MV-4-11 (cell line): ENCODE results near the gene DENND1A.

Experiments
- DNase-seq: peaks from one replicate; lab custom pipeline; 2025; lab: John Stamatoyannopoulos, UW

Gene DENND1A

GRCh38 chr9:123684393-123685149 lies 245.4 kb downstream of the DENND1A start:
- no peak for DNase-seq

- no peak for DNase-seq
Measured at GRCh38 chr9:123682746-123683145, 247.2 kb downstream of the DENND1A start.

GRCh38 chr9:123680352-123680751 lies 249.6 kb downstream of the DENND1A start:
- no peak for DNase-seq

GRCh38 chr9:123679330-123679987 lies 250.5 kb downstream of the DENND1A start:
- peak; percentile 56 for DNase-seq

DNA sequence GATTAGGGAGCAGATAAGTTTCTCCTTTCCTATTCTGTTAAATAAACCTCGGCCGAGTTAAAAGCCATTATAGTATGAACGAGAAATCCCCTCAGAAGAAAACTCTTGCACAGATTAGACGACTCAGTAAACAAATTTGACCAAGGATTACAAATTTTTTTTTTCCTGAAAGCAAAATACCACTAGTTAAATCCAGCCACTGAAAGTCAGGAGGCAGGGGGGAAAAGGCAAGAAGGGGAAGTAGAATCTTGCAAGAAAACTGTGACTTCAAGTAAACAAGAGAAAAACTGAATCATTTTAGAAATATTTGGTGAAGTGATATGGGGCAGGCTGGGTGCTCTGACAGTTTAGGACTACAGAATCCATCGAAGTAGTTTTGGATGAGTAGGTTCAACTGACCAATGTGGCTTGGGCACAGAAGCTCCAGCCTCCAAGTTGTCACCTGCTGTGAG lies 251.0 kb downstream of the DENND1A start:
- DNase-seq: peak; percentile 43

GRCh38 chr9:123678038-123678877 lies 251.7 kb downstream of the DENND1A start:
- DNase-seq: no peak

DNA sequence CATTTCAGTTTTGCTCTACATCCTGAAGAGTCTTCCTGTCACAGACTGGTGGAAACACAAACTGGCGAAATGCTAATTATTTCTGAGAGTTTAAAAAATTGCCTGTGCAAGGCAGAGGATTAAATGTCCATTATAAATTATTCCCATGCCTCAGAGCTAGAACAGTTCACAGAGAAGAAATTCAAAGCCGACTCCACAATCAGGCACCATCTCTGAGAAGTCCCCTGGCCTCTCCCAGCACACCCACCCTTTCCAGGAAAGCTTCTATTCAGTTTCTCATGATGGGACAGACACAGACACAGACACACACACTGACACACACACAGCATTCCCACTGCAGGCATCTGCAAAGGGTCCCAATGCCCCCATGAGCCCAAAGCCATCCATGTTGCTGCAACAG lies 253.1 kb downstream of the DENND1A start:
- DNase-seq: no peak

- no peak for DNase-seq
Measured at GRCh38 chr9:123669346-123669745, 260.6 kb downstream of the DENND1A start.

DNA sequence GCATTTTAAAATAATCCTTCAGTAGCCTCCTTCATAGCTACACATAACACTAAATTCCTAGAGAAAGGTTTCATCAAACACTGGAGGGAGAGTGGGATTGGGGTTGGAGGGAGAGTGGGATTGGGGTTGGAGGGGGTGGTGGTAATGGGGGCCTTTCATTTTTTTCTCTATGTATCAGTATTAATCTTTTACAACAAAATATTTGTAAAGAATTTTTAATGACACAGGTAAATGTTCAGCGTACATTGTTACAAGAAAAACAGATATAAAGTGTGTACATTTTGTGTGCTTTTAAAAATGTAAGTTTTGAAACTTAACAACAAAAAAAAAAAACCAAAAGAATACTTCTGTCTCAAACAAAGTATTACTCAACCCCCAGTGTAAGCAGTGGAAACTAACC lies 266.4 kb downstream of the DENND1A start:
- no peak for DNase-seq

GRCh38 chr9:123662057-123662776 lies 267.7 kb downstream of the DENND1A start:
- DNase-seq: peak; percentile 93

GRCh38 chr9:123660691-123661466 lies 269.0 kb downstream of the DENND1A start:
- DNase-seq: peak; percentile 84

- no peak for DNase-seq
Measured at GRCh38 chr9:123659358-123659757, 270.6 kb downstream of the DENND1A start.

- DNase-seq: peak; percentile 80
Measured at GRCh38 chr9:123658792-123659191, 271.1 kb downstream of the DENND1A start.

DNA sequence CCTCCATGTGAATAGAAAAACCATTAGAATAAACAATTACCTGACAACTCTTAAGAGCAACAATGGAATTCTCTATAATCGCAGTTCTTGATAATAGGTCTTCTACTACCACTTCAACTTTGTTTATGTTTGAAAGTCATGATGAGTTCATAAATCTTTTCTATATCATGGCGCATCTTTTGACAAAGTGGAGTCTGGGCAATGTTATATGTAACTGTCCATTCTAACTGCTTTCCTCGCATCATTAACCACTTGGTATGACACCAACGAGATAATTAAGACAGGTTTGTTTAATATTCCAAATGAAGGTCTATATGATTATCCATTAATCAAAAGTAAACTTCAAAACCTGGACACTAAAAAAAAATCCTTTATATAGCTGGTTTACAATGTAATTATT lies 272.0 kb downstream of the DENND1A start:
- no peak for DNase-seq

DNA sequence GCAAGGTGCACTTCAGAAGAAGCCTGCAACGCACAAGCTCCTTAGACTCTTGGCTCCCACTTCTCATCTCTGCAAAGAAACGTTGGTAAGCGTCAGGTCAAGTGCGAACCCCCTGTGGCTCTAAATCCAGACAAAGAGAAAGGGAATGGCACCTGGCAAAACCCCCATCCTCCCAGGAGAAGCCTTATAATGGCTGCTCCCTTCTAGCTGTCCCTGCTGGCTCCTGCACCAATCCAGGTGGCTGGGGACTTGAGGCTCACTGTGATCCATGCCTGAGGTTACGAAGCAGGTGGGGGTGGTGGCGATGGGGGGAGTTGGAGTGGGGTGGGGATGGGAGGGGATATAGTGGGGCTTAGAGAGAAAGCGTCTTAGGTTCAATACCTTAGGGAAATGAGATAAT lies 272.8 kb downstream of the DENND1A start:
- no peak for DNase-seq

GRCh38 chr9:123656565-123656964 lies 273.4 kb downstream of the DENND1A start:
- DNase-seq: no peak

DNA sequence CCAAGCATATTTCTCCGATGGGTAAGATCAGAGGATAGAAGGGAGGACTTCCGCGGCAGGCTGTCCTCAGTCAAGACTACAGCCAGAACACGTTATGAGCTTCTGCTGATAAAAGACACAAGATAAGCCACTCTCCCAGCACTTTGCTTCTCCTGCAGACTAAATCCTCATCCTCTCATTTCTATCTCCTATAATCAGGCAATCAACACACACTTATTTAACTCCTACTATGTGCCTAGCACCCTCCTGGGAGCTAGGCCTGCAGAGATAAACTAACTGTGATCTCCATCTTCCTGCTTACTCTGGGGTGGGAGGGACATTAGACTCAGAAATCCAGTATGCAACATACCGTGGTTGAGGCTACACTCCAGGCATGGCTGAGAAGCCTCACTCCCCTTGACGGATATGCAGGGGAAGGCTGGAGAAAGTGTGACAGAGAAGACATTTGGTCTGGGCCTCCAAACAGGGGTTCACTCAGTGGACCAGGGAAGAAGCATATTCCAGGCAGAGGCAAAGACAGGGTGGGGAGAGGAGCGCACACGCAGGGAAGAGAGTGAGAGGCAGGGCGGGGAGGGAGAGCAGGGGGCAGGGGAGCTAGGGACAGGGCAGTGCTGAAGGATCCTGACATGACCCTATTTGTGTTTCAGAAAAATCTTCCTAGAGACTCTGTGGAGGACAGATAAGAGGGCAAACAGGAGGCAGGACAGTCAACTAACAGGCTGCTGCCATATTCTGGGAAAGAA lies 274.1 kb downstream of the DENND1A start:
- DNase-seq: no peak

DNA sequence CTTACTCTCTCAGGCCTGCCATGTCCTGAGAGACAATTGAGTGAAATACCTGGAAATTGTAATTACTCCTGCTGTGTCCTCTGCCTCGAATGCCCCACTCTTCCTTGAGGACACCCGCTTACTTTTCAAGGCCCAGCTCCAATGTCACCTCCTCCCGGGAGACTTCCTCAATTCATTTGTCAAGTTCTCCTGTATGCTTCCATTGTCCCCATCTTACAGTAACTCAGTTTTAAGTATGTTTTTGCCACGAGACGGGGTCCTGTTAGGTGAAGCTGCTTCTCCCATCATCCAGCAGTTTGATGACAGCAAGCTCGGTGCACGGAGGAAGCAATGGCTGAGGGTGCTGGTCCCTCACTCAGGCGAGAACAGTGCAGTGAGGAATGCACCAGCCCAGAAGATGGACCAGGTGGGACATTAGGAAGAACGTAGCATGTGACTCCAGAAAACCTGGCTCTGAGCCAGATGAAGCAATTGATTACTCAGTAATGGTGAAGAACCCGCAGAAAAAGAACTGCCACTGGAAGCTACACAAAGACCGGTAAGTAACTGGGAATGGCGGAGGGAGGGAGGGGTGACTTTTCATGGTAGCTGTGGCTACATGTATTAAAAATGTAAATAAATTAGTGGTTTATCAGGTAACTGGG lies 274.8 kb downstream of the DENND1A start:
- DNase-seq: no peak

DNA sequence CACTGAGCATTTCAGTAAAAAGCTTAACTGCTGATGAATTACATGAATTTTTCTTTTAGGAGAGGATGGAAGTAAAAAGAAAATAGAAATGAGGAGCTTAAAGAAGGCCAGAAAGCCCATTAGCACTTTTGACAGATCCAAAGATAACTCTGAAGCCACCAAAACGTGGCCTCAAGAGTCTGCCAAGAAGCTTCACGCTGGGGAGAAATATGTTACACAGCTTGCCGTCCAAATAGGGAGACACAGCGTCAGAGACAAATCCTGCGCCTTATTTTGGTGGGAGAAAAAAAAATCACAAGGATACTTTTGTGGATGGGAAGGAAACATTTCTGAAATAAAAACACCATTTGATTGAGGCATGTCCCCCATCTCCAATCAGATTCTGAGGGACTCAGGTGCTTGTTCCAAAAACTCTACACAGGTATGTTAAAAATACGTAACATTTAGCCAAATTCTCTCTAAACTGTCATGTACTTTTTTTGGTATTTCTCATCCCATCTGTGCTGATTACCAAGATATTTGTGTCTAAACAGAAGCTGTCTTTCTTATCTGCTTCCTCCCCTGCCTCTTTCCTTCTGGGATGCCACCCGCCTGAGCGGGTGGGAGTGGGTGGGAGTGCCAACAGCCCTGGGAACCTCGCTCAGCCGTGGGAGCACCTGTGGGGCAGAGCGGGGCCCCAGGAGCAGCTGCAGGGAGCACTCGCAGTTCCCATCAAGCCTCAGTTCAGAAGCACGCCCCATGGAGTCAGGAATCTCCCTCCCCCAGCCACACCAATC lies 275.5 kb downstream of the DENND1A start:
- DNase-seq: no peak
